ENCODE measurements around the gene P3R3URF. TPM values are rescaled to one million over a fixed set of nuclear protein-coding genes. Genes with fewer than 3 reads are reported as not detected.

Gene P3R3URF
- total RNA-seq: not detected in 2 replicates

DNA sequence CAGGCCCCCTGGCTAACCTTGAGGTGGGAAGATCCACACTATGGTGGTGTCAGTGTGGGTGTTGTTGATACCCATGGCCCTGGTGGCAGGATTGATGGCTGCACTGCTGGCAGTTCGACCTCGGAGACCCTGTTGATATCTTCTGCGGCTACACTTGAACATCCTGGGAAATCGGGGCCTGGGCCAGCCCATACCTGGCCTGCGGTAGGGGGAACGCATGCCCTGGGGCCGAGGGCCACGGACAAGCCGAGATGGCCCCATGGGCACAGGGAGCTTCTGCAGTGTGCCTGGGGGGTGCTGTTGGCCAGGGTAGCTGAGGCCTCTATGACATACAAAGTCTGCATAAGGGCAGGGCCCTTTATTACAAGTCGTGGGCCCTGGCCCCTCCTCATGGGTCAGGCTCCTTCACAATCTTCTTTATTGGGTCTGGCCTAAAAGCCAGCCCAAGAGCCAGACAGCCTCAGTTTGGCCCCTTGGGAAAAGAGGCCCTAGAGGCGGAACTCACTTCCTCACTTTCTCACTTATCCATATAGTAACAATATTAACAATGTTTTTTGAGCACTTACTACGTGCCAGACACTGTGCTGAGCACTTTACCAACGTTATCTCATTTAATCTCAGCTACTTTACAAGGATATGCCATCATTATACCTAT is at the start of gene P3R3URF:
Gene P3R3URF (minus strand): TSS at position 278 of the 655 bp plus-strand sequence. CDS start 17 bp downstream, at position 261.

DNA sequence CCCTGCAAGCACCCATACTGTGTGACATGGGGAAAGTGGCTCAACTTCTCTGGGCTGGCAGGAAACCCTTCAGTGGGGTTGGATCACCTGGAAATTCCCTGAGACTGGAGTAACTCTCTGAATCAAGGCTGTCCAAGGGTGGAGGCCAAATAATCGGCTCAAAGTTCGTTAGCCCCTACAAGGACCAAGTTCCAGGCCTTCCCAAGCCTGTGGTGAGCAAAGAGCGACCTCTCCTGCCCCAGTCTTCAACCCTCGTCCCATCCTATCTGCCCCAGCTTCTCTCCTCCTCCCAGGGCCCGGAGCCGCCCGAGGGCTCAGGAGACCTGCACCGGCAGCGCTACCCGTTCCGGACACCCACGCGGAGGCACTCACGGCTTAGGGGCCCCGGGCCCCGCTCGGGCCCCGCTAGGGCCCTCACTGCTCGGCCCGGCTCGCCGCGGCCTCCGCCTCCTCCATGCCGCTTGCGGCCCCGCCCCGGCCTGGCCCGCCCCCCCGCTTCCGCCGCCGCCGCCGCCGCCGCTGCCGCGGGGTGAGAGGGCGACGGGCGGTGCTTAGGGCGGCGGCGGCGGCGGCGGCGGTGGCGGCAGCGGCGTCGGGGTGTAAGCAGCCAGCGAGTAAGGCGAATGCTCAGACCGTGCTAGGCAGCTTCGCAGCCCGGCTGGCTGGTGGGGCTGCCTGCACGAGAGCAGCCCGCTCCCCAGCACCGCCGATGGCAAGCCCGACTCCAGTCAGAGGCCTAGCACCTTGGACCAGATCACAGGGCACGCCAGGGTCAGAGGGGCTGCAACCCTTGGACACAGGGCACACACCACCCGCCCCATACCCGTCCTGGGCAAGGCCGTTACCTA is 21.9 kb upstream of the P3R3URF start, which contains the start of gene POMGNT1:
Gene POMGNT1 (minus strand): TSS at position 471 of the 848 bp plus-strand sequence. CDS start 613 bp downstream, outside the sequence.

DNA sequence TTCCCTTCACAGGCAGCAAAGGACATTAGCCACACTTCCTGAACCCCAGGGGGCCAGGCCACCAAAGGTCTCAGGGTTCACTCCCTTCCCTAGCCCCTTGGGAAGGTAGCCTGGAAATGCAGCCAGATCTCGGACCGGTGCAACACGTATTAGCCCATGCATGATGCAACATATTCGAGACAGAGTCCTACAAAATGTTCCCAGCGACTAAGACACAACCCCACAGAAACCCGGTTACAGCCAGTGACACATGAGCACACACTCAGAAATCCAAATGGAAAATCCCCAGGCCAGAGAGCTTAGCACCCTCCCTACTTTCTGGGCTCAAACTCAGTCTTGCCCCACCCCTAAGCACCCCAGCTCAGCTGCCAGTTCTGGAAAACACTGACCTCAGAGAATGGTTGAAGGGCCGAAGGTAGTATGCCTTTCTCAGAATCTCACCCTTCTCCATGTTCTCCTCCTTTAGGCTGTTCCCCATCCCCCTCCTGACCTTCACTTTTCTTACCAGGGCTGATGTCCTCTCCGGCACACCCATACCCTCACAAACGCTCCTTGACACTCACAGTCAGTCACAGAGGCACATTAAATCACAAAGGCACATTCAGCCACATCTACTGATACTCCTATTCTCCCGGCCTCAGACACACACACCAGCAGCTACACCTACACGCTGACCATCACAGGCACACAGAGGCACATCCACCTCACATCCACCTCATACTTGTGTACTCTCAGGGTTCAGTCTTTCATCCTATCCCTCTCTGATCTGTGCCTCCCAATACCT is 1.6 kb downstream of the P3R3URF start, which contains the start of gene TSPAN1:
Gene TSPAN1 (plus strand): TSS at position 640 of the 784 bp plus-strand sequence. CDS start 6,021 bp downstream, outside the sequence.

DNA sequence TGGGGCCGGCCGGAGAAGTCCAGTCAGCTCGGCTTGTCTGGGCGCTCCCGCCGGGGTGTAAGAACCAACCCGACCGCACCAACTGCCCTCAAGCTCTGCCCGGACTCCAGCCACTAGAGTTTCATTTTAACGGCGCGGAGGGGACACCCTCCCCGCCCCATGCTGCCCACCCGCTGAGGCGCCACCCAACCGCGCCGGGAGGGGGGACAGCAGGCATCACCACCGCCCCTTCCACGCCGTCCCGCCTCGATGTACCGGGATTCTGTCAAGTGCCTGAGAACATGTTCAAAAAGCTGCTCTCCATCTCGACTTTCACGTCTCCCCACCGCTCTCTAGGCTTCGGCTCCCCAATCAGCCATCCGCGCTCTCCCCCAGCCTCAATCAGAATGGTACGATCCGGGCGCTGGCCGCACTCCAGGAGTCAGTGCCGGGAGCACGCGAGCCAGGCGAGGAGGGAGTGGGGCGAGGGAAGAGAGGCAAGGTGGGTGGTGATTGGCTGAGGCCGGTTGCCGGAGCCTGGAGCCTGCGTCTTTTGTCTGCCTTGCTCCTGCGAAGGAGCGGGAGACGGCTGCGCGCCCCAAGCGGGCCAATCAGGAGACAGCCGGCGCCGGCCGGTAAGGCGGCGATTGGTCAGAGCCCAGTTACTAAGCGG is 43.6 kb downstream of the P3R3URF start, which contains the start of gene PIK3R3:
Gene PIK3R3 (minus strand): TSS at position 101 of the 652 bp plus-strand sequence. CDS start 677 bp downstream, outside the sequence.

Other genes starting within 250 kb of the P3R3URF start
- gene PIK3R3, start 43.9 kb downstream of the P3R3URF start, total RNA-seq: 22.8 and 33.5 TPM in 2 replicates
- 0.09 and 0.33 TPM in 2 replicates for gene TSPAN1, start 1.4 kb downstream of the P3R3URF start, total RNA-seq
- gene POMGNT1, start 21.9 kb upstream of the P3R3URF start, total RNA-seq: 27.6 and 30.2 TPM in 2 replicates
- gene LURAP1, start 26.8 kb upstream of the P3R3URF start, total RNA-seq: 0.54 and 0.77 TPM in 2 replicates
- gene RAD54L, start 71.3 kb upstream of the P3R3URF start, total RNA-seq: 0.65 and 0.69 TPM in 2 replicates
- gene LRRC41, start 127.1 kb upstream of the P3R3URF start, total RNA-seq: 42.7 and 48.5 TPM in 2 replicates
- 383 and 442 TPM in 2 replicates for gene UQCRH, start 127.2 kb upstream of the P3R3URF start, total RNA-seq
- gene NSUN4, start 164.3 kb upstream of the P3R3URF start, total RNA-seq: 22.2 and 22.5 TPM in 2 replicates
- 0.52 and 1.1 TPM in 2 replicates for gene FAAH, start 217.8 kb upstream of the P3R3URF start, total RNA-seq